AG04450 (cell line): ENCODE results near the gene ADIPOR1. TPM values are rescaled to one million over a fixed set of nuclear protein-coding genes. Genes with fewer than 3 reads are reported as not detected.

Source experiments
- CTCF ChIA-PET: fragments of 300-600, 350-600 bp; formaldehyde crosslinking; extraction: SDS; loops from one replicate; lab custom pipeline; 2022; ENCODE audit warnings: antibody characterized with exemption, inconsistent platforms; lab: Charles Lee
- POLR2A ChIA-PET: fragments of 350-600 bp; formaldehyde crosslinking; extraction: SDS; loops from one replicate; lab custom pipeline; 2021; ENCODE audit warnings: antibody characterized with exemption, inconsistent platforms; lab: Yijun Ruan, JAX
- DNase-seq: peaks from one replicate; pipeline ENCODE4 v3.0.0-alpha.2; 2011; ENCODE audit warnings: low read depth, low spot score
- H3K27ac ChIP-seq: one replicate; pipeline ENCODE4 v1.5.1; 2012; ENCODE audit warnings: low read depth, low read length, control low read depth
- H3K27me3 ChIP-seq: one replicate; pipeline ENCODE4 v1.6.0; 2012; ENCODE audit warnings: low read length; ENCODE audit not compliant: control insufficient read depth, insufficient read depth
- H3K4me3 ChIP-seq: 2 replicates; pipeline ENCODE4 v1.5.1; 2011; ENCODE audit warnings: mild to moderate bottlenecking, low read depth, low read length, control low read depth
- H3K9me3 ChIP-seq: 2 replicates; pipeline ENCODE4 v1.5.1; 2012; ENCODE audit warnings: low read length; ENCODE audit not compliant: control insufficient read depth, insufficient read depth
- CTCF ChIP-seq: IDR thresholded peaks from 2 replicates; pipeline ENCODE4 v1.5.1; 2011; ENCODE audit warnings: low read depth, low read length, control low read depth, inconsistent platforms
- polyA plus RNA-seq: library from polyadenylated mRNA; depleted of rRNA; stranded (reverse); fragments of >200 nt; gene quantifications from 2 replicates; pipeline ENCODE4 v1.2.3, GENCODE V29; 2011

Gene ADIPOR1
- polyA plus RNA-seq, 1 experiment: 124 TPM

GRCh38 chr1:203001986-203002385, 43.9 kb upstream of the ADIPOR1 start:
- no peak overlapping the region for H3K4me3 ChIP-seq
- TF ChIP-seq CTCF: no peak
- H3K27ac ChIP-seq: no peak overlapping the region
- POLR2A ChIA-PET: no interaction called here
- no peak for DNase-seq
- peaks cover 2% of the 10 kb centered on the region for H3K27me3 ChIP-seq
- no peaks in the 10 kb centered on the region for H3K9me3 ChIP-seq
- CTCF ChIA-PET: interaction anchor here (0.6 to 0.9 kb wide), 2 partner anchors 90 to 265 kb away, joined by 4 read pairs; no protein-coding TSS in a partner anchor

- CTCF ChIA-PET: interaction anchor here (0.7 to 3.1 kb wide), 10 partner anchors 11 to 280 kb away, joined by 3 to 27 read pairs (median 4); partner anchors contain the start of gene PPFIA4
These were observed 42.3 kb upstream of the ADIPOR1 start for GRCh38 chr1:203000217-203000944.

GRCh38 chr1:202998836-202999750, 41.0 kb upstream of the ADIPOR1 start:
- no peak for DNase-seq
- peak; percentile 78 for TF ChIP-seq CTCF
- Histone ChIP-seq H3K4me3 (no peak overlapping the region), H3K27me3 (peaks cover 9% of the 10 kb centered on the region), H3K9me3 (no peaks in the 10 kb centered on the region), H3K27ac (no peak overlapping the region)
- ChIA-PET CTCF (interaction anchor here (0.7 to 3.1 kb wide), 19 partner anchors 10 to 279 kb away, joined by 3 to 27 read pairs (median 4); partner anchors contain the start of gene PPFIA4), POLR2A (no interaction called here)

More at GRCh38 chr1:203000217-203000944, 42.3 kb upstream of the ADIPOR1 start:
- POLR2A ChIA-PET: interaction anchor here (0.5 kb wide), 1 partner anchor 97 kb away, joined by 3 read pairs; no protein-coding TSS in a partner anchor
- no peak for DNase-seq
- no peak for TF ChIP-seq CTCF
- Histone ChIP-seq H3K27me3 (peaks cover 9% of the 10 kb centered on the region), H3K4me3 (no peak overlapping the region), H3K9me3 (no peaks in the 10 kb centered on the region), H3K27ac (no peak overlapping the region)

- DNase-seq: no peak
- H3K4me3 ChIP-seq: no peak overlapping the region
- H3K27me3 ChIP-seq: peaks cover 22% of the 10 kb centered on the region
- H3K9me3 ChIP-seq: no peaks in the 10 kb centered on the region
- no peak overlapping the region for H3K27ac ChIP-seq
- ChIA-PET CTCF (interaction anchor here (1.0 to 3.4 kb wide), 2 partner anchors 27 to 273 kb away, joined by 3 to 14 read pairs; no protein-coding TSS in a partner anchor), POLR2A (interaction anchor here (1.4 kb wide), 1 partner anchor 13 kb away, joined by 4 read pairs; the partner anchor contains the start of gene TMEM183A)
- no peak for TF ChIP-seq CTCF
These were observed 36.6 kb upstream of the ADIPOR1 start for GRCh38 chr1:202994756-202995155.
